PC-3 (cell line): ENCODE data around the gene TRIM61.
"Not testable (repeated sequence)": the region's sequence is repeated elsewhere in the genome, so short reads cannot be mapped to it uniquely, and the experiment has no call there.

Experiments
- CTCF ChIP-seq: fragments of 300-600 bp; sonication (generic); conservative IDR thresholded peaks from 2 replicates; pipeline ENCODE4 v1.5.1; 2017; ENCODE audit warnings: antibody characterized with exemption, low read depth, mild to moderate bottlenecking, low read length
- EZH2 ChIP-seq: fragments of 300-600 bp; sonication (generic); IDR thresholded peaks from one replicate; pipeline ENCODE4 v1.6.1; 2017; ENCODE audit warnings: antibody characterized with exemption, mild to moderate bottlenecking, low read length; ENCODE audit not compliant: unreplicated experiment
- EZH2phosphoT487 ChIP-seq: fragments of 300-600 bp; sonication (generic); IDR thresholded peaks from 2 replicates; pipeline ENCODE4 v1.6.1; 2018; ENCODE audit warnings: mild to moderate bottlenecking, antibody characterized with exemption, low read length, borderline replicate concordance

- TF ChIP-seq CTCF, EZH2, EZH2phosphoT487: not testable (repeated sequence)
Observed at GRCh38 chr4:164959421-164959820, 18.0 kb downstream of the TRIM61 start.
